RWPE2 (cell line): ENCODE measurements around the gene UBE2E1.

ENCODE experiments used
- ATAC-seq: fragments of 200-7000 bp; cut with Tn5 transposase; 3 replicates; pipeline ENCODE4 v1.9.1; 2021; ENCODE audit warnings: low read depth
- DNase-seq: peaks from one replicate; pipeline ENCODE4 v3.0.0-alpha.2; 2020; ENCODE audit warnings: low spot score
- H3K27ac ChIP-seq: fragments of 450-650 bp; 2 replicates; pipeline ENCODE4 v1.5.1; 2017; ENCODE audit warnings: mild to moderate bottlenecking; ENCODE audit not compliant: poor library complexity, severe bottlenecking
- H3K27me3 ChIP-seq: fragments of 250-450 bp; sonication (Bioruptor Pico); 2 replicates; pipeline ENCODE4 v1.5.1; 2021; ENCODE audit warnings: mild to moderate bottlenecking, moderate library complexity; ENCODE audit not compliant: insufficient read depth, poor library complexity, severe bottlenecking
- H3K36me3 ChIP-seq: fragments of 250-450 bp; sonication (Bioruptor Pico); 2 replicates; pipeline ENCODE4 v1.5.1; 2020; ENCODE audit warnings: low read depth, mild to moderate bottlenecking, moderate library complexity
- H3K4me1 ChIP-seq: fragments of 250-450 bp; sonication (Bioruptor Pico); 2 replicates; pipeline ENCODE4 v1.5.1; 2021; ENCODE audit warnings: mild to moderate bottlenecking, moderate library complexity; ENCODE audit not compliant: insufficient read depth, poor library complexity, severe bottlenecking
- H3K4me3 ChIP-seq: fragments of 250-450 bp; sonication (Bioruptor Pico); 2 replicates; pipeline ENCODE4 v1.5.1; 2021; ENCODE audit warnings: mild to moderate bottlenecking, moderate library complexity; ENCODE audit not compliant: severe bottlenecking
- H3K9me3 ChIP-seq: fragments of 250-450 bp; sonication (Bioruptor Pico); 2 replicates; pipeline ENCODE4 v1.5.1; 2021; ENCODE audit warnings: mild to moderate bottlenecking, moderate library complexity; ENCODE audit not compliant: severe bottlenecking
- TF ChIP-seq, protein P1 (sequence below): fragments of 450-650 bp; IDR thresholded peaks from one replicate; pipeline ENCODE4 v1.5.1; 2017; ENCODE audit warnings: mild to moderate bottlenecking, moderate library complexity; ENCODE audit not compliant: poor library complexity, severe bottlenecking

Gene UBE2E1

DNA sequence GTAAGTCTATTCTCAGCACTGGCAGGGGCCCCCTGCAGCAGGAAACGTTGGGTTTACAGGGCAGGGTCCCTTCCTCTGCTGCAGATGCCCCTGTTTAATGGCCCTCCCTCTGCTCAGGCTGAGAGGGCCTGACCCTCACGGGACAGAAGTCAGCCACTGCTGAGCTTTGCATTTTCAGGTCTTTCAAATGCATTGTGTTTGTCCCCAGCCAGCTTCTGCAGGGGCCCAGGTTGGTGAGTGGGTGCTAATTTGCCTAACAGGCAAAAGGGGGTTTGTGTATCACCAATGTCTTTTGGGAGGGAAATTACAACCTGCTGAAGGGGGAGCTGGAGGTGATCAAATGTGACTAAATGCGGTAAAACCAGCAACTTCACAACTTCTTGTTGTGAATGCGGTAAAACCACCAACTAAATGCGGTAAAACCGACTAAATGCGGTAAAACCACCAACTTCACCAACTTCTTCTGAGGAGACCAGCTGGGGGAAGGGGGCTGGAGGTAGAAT, 44.8 kb upstream of the UBE2E1 start:
- no peak overlapping the region for H3K4me3 ChIP-seq
- DNase-seq, result no peak
- H3K9me3 ChIP-seq, result no peaks in the 10 kb centered on the region
- H3K36me3 ChIP-seq, result no peaks in the 10 kb centered on the region
- no peak overlapping the region for H3K27ac ChIP-seq
- H3K4me1 ChIP-seq, result no peaks in the 10 kb centered on the region
- ATAC-seq, result no peak
- no peaks in the 10 kb centered on the region for H3K27me3 ChIP-seq
- TF ChIP-seq, protein P1, sequence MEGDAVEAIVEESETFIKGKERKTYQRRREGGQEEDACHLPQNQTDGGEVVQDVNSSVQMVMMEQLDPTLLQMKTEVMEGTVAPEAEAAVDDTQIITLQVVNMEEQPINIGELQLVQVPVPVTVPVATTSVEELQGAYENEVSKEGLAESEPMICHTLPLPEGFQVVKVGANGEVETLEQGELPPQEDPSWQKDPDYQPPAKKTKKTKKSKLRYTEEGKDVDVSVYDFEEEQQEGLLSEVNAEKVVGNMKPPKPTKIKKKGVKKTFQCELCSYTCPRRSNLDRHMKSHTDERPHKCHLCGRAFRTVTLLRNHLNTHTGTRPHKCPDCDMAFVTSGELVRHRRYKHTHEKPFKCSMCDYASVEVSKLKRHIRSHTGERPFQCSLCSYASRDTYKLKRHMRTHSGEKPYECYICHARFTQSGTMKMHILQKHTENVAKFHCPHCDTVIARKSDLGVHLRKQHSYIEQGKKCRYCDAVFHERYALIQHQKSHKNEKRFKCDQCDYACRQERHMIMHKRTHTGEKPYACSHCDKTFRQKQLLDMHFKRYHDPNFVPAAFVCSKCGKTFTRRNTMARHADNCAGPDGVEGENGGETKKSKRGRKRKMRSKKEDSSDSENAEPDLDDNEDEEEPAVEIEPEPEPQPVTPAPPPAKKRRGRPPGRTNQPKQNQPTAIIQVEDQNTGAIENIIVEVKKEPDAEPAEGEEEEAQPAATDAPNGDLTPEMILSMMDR, result no peak

DNA sequence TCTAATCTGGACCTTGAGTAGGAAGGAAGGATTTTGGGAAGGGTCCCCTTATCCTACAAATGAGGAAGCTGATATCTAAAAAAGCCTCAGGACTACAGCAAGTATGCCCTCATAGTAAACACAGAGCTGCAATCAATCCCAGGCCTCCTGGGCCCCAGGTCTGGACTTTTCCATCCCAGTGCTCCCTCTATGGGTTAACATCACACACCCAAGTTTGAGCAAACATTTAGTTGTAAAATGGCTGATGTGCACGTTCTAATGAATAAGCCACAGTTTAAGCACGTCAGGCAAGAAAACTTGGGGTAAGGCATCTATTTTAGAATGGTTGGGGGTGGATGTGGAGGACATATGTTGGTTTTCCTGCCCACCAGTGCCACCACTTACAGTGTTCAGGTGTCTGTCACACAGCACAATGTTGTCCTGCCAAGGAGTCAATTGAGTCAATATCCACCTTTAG, 44.3 kb upstream of the UBE2E1 start:
- DNase-seq (no peak), ATAC-seq (peak; percentile 79)
- H3K27me3 ChIP-seq, result no peaks in the 10 kb centered on the region
- no peak overlapping the region for H3K27ac ChIP-seq
- H3K4me1 ChIP-seq, result no peaks in the 10 kb centered on the region
- TF ChIP-seq, protein P1, result peak; percentile 38
- no peak overlapping the region for H3K4me3 ChIP-seq
- H3K9me3 ChIP-seq, result no peaks in the 10 kb centered on the region
- H3K36me3 ChIP-seq, result no peaks in the 10 kb centered on the region

DNA sequence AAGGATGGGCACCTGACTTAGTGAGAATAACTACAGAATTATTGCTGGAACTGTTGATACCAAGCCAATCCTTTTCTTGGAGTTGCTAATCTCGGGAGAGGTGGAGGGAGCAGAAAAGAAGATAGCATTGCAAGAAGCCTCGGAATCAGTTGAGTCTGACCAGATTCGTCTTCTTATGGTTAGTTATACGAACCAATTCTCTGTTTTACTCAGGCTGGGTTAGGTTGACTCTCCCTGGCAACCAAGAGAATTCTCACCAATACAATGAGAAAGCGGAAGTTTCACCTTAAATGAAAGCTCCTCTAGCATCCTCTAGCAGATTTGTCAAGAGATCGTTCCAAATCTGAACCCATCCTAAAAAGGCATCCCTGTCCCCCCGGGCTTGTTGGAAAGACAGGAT, 43.5 kb upstream of the UBE2E1 start:
- H3K9me3 ChIP-seq, result no peaks in the 10 kb centered on the region
- no peak overlapping the region for H3K4me3 ChIP-seq
- no peaks in the 10 kb centered on the region for H3K27me3 ChIP-seq
- ATAC-seq, result no peak
- no peak for DNase-seq
- no peak overlapping the region for H3K27ac ChIP-seq
- H3K4me1 ChIP-seq, result no peaks in the 10 kb centered on the region
- no peaks in the 10 kb centered on the region for H3K36me3 ChIP-seq
- TF ChIP-seq, protein P1, result no peak

DNA sequence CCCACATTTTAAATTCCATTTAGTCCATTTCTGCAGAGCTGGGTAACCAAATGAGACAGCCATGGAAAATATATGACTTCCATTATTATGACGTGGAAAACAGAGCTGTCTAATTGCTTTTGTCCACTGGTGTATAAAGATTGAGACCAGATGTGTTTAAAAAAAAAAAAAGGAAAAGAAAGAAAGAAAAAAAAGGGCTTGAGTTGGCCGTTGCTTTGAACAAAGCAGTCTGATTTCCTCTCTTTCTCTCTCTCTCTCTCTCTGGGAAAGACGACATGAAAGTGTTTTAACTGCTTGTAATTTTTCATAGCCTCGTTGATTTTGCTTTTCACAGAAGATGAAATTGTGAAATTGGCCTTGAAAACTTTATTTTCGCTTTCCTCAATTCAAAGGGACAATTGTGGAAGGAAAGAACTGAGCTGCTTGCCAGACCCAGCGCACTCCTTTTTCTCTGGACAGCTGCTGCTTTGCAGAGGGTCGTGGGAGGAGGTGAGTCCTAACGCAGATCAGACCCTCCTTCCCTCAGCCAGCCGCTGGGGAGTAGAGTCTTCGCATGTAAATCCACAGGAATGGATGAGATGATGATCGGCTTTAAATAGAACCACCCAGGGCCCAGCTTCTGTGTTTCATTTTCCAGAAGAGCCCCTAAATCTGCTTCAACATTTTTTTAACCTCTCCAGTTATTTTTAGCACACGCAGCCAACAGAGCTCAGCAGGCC, 42.8 kb upstream of the UBE2E1 start:
- Histone ChIP-seq H3K9me3 (no peaks in the 10 kb centered on the region), H3K27me3 (no peaks in the 10 kb centered on the region), H3K27ac (no peak overlapping the region), H3K36me3 (no peaks in the 10 kb centered on the region), H3K4me1 (no peaks in the 10 kb centered on the region), H3K4me3 (no peak overlapping the region)
- ATAC-seq (no peak), DNase-seq (no peak)
- TF ChIP-seq, protein P1, result no peak

DNA sequence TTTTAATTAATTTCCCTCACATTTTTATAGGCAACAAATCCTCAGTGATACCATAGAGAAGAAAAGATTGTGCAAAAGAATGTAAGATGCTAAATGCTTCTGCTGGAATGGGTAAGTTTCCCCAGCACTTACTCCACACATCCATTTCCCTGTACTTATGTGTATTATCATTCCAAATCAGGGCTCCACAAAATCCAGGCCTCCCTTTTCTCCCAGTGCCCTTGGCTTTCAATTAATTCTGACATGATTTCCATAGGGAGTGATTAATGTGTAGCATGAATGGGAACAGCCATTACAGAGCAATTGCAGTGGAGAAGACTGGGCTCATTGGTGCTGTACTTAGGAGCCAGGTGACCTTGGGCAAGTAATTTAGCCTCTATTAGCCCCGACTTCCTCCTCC, 41.3 kb upstream of the UBE2E1 start:
- Histone ChIP-seq H3K36me3 (no peaks in the 10 kb centered on the region), H3K4me3 (no peak overlapping the region), H3K27me3 (no peaks in the 10 kb centered on the region), H3K27ac (no peak overlapping the region), H3K9me3 (no peaks in the 10 kb centered on the region), H3K4me1 (no peaks in the 10 kb centered on the region)
- ATAC-seq, result no peak
- TF ChIP-seq, protein P1, result no peak
- no peak for DNase-seq
